Testis (tissue), 3 donors: ENCODE data around the gene GABRB2. TPM values are rescaled to one million over a fixed set of nuclear protein-coding genes. Genes with fewer than 3 reads are reported as not detected.
A peak's percentile ranks its signal among the peaks of the same experiment; 100 is the strongest.

Experiments
- DNase-seq: peaks from one replicate; pipeline ENCODE4 v3.0.0-alpha.2; 2019
- H3K27ac ChIP-seq, 2 donors: fragments of 200-600 bp; sonication (generic); one replicate each; pipeline ENCODE4 v1.5.1; 2019
- H3K27me3 ChIP-seq: fragments of 200-600 bp; sonication (generic); one replicate; pipeline ENCODE4 v1.5.1; 2019
- H3K36me3 ChIP-seq: fragments of 200-600 bp; sonication (generic); one replicate; pipeline ENCODE4 v1.5.1; 2017; ENCODE audit warnings: low read depth; ENCODE audit errors: missing control alignments
- H3K4me1 ChIP-seq: fragments of 200-600 bp; sonication (generic); one replicate; pipeline ENCODE4 v1.5.1; 2019
- H3K4me3 ChIP-seq, 2 donors: fragments of 200-600 bp; sonication (generic); one replicate each; pipeline ENCODE4 v1.5.1; 2017 to 2019
- H3K9me3 ChIP-seq: fragments of 200-600 bp; sonication (generic); one replicate; pipeline ENCODE4 v1.5.1; 2017
- CTCF ChIP-seq, 3 experiments: fragments of 450-650 bp in 2 of 3; fragments of 200-600 bp in 1 of 3; sonication (generic) in 1 of 3; IDR thresholded peaks; one replicate each; pipeline ENCODE4 v1.5.1; 2016 to 2019; ENCODE audit warnings: antibody characterized with exemption in 3 of 3, mild to moderate bottlenecking in 2 of 3, moderate library complexity in 1 of 3
- POLR2A ChIP-seq: fragments of 450-650 bp; IDR thresholded peaks from one replicate; pipeline ENCODE4 v1.6.1; 2017; ENCODE audit warnings: antibody characterized with exemption, mild to moderate bottlenecking, moderate library complexity
- WGBS, 2 donors: methylation state at CpG; one replicate each; pipeline ENCODE4 v1.1.5; 2018; 5-methylcytosine and 5-hydroxymethylcytosine counted together
- intact Hi-C: fragments of 100-400 bp; cut with DNase I; formaldehyde crosslinking; loops from one replicate; pipeline ENCODE4 v1.15.1; 2023; ENCODE audit warnings: low total_unique reads
- polyA plus RNA-seq: library from polyadenylated mRNA; stranded (reverse); fragments of 350-450 nt; fragmentation: Illumina TruSeq; extraction: RNeasy Lipid Tissue Mini Kit (QIAGEN cat#74804); gene quantifications from one replicate; pipeline ENCODE4 v1.2.3, GENCODE V29; 2014; ENCODE audit warnings: low read depth, low replicate concordance; ENCODE audit not compliant: insufficient read depth
- total RNA-seq, 2 donors: library from RNA; depleted of rRNA; stranded (reverse); fragments of >200 nt; gene quantifications; one replicate each; pipeline ENCODE4 v1.2.3, GENCODE V29; 2016

Gene GABRB2
- total and polyA plus RNA-seq, 3 donors from 2014 or later: 1.3 to 4.7 (median 4.0) TPM

GRCh38 chr5:161278739-161279660 lies 267.5 kb downstream of the GABRB2 start:
- Histone ChIP-seq H3K4me3 (no peak overlapping the region), H3K27ac (no peak overlapping the region), H3K27me3 (no peaks in the 10 kb centered on the region), H3K4me1 (no peaks in the 10 kb centered on the region), H3K9me3 (no peaks in the 10 kb centered on the region), H3K36me3 (no peaks in the 10 kb centered on the region)
- WGBS, 2 donors: 88 to 89% methylated on average over 4 of the region's 4 CpGs
- intact Hi-C loops: no loop called here
- TF ChIP-seq POLR2A (no peak), CTCF (IDR thresholded peaks at IDR 0.05) (no peak)
- DNase-seq: no peak

- no peaks in the 10 kb centered on the region for H3K4me1 ChIP-seq
- H3K27ac ChIP-seq: no peak overlapping the region
- WGBS, 2 donors: 86 to 97% methylated on average over 1 of the region's 1 CpG
- intact Hi-C loops: no loop called here
- H3K4me3 ChIP-seq: no peak overlapping the region
- H3K9me3 ChIP-seq: no peaks in the 10 kb centered on the region
- H3K27me3 ChIP-seq: no peaks in the 10 kb centered on the region
- no peaks in the 10 kb centered on the region for H3K36me3 ChIP-seq
- no peak for DNase-seq
- TF ChIP-seq POLR2A (no peak), CTCF (IDR thresholded peaks at IDR 0.05) (no peak)
Observed at GRCh38 chr5:161277011-161277410, 269.5 kb downstream of the GABRB2 start.

- no peaks in the 10 kb centered on the region for H3K36me3 ChIP-seq
- H3K27me3 ChIP-seq: no peaks in the 10 kb centered on the region
- no peak overlapping the region for H3K27ac ChIP-seq
- WGBS, 2 donors: 84 to 93% methylated on average over 2 of the region's 2 CpGs
- H3K4me1 ChIP-seq: no peaks in the 10 kb centered on the region
- TF ChIP-seq CTCF (IDR thresholded peaks at IDR 0.05) (no peak), POLR2A (no peak)
- intact Hi-C loops: no loop called here
- H3K4me3 ChIP-seq: no peak overlapping the region
- no peak for DNase-seq
- no peaks in the 10 kb centered on the region for H3K9me3 ChIP-seq
Observed at GRCh38 chr5:161274951-161275350, 271.6 kb downstream of the GABRB2 start.

- Histone ChIP-seq H3K4me1 (no peaks in the 10 kb centered on the region), H3K36me3 (no peaks in the 10 kb centered on the region), H3K27ac (no peak overlapping the region), H3K9me3 (no peaks in the 10 kb centered on the region), H3K27me3 (no peaks in the 10 kb centered on the region), H3K4me3 (no peak overlapping the region)
- peak; percentile 35 for DNase-seq
- TF ChIP-seq POLR2A (no peak), CTCF (IDR thresholded peaks at IDR 0.05) (no peak)
- intact Hi-C loops: no loop called here
Observed at GRCh38 chr5:161273410-161273809, 273.1 kb downstream of the GABRB2 start.

GRCh38 chr5:161271816-161272215 lies 274.7 kb downstream of the GABRB2 start:
- H3K9me3 ChIP-seq: no peaks in the 10 kb centered on the region
- intact Hi-C loops: no loop called here
- WGBS, 2 donors: 73 to 90% methylated on average over 1 of the region's 1 CpG
- no peak overlapping the region for H3K4me3 ChIP-seq
- no peak for DNase-seq
- no peak for TF ChIP-seq CTCF (IDR thresholded peaks at IDR 0.05)
- no peak for TF ChIP-seq POLR2A
- H3K36me3 ChIP-seq: no peaks in the 10 kb centered on the region
- no peak overlapping the region for H3K27ac ChIP-seq
- H3K27me3 ChIP-seq: no peaks in the 10 kb centered on the region
- no peaks in the 10 kb centered on the region for H3K4me1 ChIP-seq
